NT2/D1 (cell line): ENCODE data around the gene TANK.
"Not testable (repeated sequence)": the region's sequence is repeated elsewhere in the genome, so short reads cannot be mapped to it uniquely, and the experiment has no call there.

Source experiments
- DNase-seq: peaks from one replicate; pipeline ENCODE4 v3.0.0-alpha.2; 2011; ENCODE audit warnings: low read depth, low spot score
- H3K27me3 ChIP-seq: 2 replicates; pipeline ENCODE4 v1.6.0; 2011; ENCODE audit warnings: mild to moderate bottlenecking; ENCODE audit not compliant: insufficient read length, insufficient read depth
- H3K36me3 ChIP-seq: 2 replicates; pipeline ENCODE4 v1.6.1; 2011; ENCODE audit warnings: mild to moderate bottlenecking, low read length, mixed read lengths; ENCODE audit not compliant: insufficient read depth, insufficient read length
- H3K4me1 ChIP-seq: 2 replicates; pipeline ENCODE4 v1.5.1; 2011; ENCODE audit not compliant: insufficient read depth, insufficient read length
- H3K4me3 ChIP-seq: 2 replicates; pipeline ENCODE4 v1.5.1; 2011; ENCODE audit warnings: low read depth; ENCODE audit not compliant: insufficient read length
- H3K9ac ChIP-seq: 2 replicates; pipeline ENCODE4 v1.6.0; 2011; ENCODE audit warnings: low read depth; ENCODE audit not compliant: insufficient read length
- H3K9me3 ChIP-seq: 2 replicates; pipeline ENCODE4 v1.5.1; 2011; ENCODE audit warnings: mild to moderate bottlenecking, low read length; ENCODE audit not compliant: insufficient read depth
- SUZ12 ChIP-seq: IDR thresholded peaks from 2 replicates; pipeline ENCODE4 v1.6.1; 2011; ENCODE audit not compliant: insufficient read length, insufficient read depth; ENCODE audit errors: extremely low read depth
- YY1 ChIP-seq: IDR thresholded peaks from 2 replicates; pipeline ENCODE4 v1.6.1; 2011; ENCODE audit not compliant: insufficient read length, insufficient read depth
- ZNF274 ChIP-seq: IDR thresholded peaks from 2 replicates; pipeline ENCODE4 v1.6.1; 2011; ENCODE audit warnings: mild to moderate bottlenecking, low read depth, low read length

Gene TANK

DNA sequence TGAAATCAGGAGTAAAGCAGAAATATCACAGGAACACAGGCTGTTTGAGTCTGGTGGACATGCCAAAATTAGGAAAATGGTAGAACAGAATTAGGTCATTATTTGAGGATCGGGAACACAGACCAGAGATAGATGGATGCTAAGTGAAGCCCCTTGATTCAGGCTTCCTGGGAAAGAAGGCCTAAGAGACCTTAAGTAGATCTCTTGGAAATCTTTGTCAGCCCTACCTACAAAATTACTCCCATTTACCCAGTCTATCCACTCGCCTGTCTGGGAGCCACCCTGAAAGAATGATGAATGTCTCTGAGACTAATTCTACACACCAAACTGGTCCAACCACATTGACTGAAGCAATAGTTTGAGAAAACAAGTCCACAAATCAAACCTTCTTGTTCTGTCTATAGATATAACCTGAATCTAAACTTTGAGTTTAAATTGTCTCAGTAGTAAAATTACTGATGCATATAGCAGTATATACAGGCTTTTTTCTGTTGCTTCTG lies 36.6 kb upstream of the TANK start:
- Histone ChIP-seq H3K4me3 (no peak overlapping the region), H3K9ac (no peak overlapping the region), H3K36me3 (no peaks in the 10 kb centered on the region), H3K4me1 (no peaks in the 10 kb centered on the region), H3K9me3 (no peaks in the 10 kb centered on the region), H3K27me3 (no peaks in the 10 kb centered on the region)
- no peak for DNase-seq
- TF ChIP-seq SUZ12 = no peak
- no peak for TF ChIP-seq YY1
- TF ChIP-seq ZNF274 = no peak

DNA sequence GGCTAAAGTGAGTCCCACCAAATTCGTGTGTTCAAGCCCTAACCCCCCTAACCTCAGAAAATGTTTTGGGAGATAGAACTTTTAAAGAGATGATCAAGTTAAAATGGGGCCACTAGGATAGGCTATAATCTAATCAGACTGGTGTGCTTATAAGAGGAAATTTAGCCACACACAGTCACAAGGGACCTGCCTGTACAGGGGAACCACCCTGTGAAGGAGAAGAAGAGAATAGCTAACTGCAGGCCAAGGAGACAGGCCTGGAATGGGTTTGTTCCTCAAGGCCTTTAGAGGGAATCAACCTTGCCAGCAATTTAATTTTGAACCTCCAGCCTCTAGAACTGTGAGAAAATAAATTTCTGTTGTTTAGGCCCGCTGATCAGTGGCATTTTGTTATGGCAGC lies 36.0 kb upstream of the TANK start:
- Histone ChIP-seq H3K4me1 (no peaks in the 10 kb centered on the region), H3K4me3 (no peak overlapping the region), H3K36me3 (no peaks in the 10 kb centered on the region), H3K27me3 (no peaks in the 10 kb centered on the region), H3K9ac (no peak overlapping the region), H3K9me3 (no peaks in the 10 kb centered on the region)
- DNase-seq = no peak
- TF ChIP-seq SUZ12 (no peak), ZNF274 (no peak)

- H3K36me3 ChIP-seq = no peaks in the 10 kb centered on the region
- H3K4me3 ChIP-seq = no peak overlapping the region
- H3K9ac ChIP-seq = no peak overlapping the region
- H3K9me3 ChIP-seq = no peaks in the 10 kb centered on the region
- H3K4me1 ChIP-seq = no peaks in the 10 kb centered on the region
- TF ChIP-seq ZNF274 (no peak), SUZ12 (no peak), YY1 (no peak)
- no peaks in the 10 kb centered on the region for H3K27me3 ChIP-seq
- DNase-seq = no peak
These were observed 31.3 kb upstream of the TANK start for GRCh38 chr2:161128885-161129284.

GRCh38 chr2:161130354-161130753 lies 29.9 kb upstream of the TANK start:
- H3K27me3 ChIP-seq = no peaks in the 10 kb centered on the region
- no peaks in the 10 kb centered on the region for H3K9me3 ChIP-seq
- H3K36me3 ChIP-seq = no peaks in the 10 kb centered on the region
- DNase-seq = no peak
- H3K4me1 ChIP-seq = no peaks in the 10 kb centered on the region
- H3K4me3 ChIP-seq = no peak overlapping the region
- no peak overlapping the region for H3K9ac ChIP-seq
- no peak for TF ChIP-seq ZNF274
- no peak for TF ChIP-seq YY1
- TF ChIP-seq SUZ12 = no peak

- Histone ChIP-seq H3K27me3 (no peaks in the 10 kb centered on the region), H3K9ac (no peak overlapping the region), H3K36me3 (no peaks in the 10 kb centered on the region), H3K4me1 (no peaks in the 10 kb centered on the region), H3K4me3 (no peak overlapping the region), H3K9me3 (no peaks in the 10 kb centered on the region)
- TF ChIP-seq YY1 (no peak), ZNF274 (no peak), SUZ12 (no peak)
- DNase-seq = no peak
These were observed 29.1 kb upstream of the TANK start for GRCh38 chr2:161131074-161131680.

DNA sequence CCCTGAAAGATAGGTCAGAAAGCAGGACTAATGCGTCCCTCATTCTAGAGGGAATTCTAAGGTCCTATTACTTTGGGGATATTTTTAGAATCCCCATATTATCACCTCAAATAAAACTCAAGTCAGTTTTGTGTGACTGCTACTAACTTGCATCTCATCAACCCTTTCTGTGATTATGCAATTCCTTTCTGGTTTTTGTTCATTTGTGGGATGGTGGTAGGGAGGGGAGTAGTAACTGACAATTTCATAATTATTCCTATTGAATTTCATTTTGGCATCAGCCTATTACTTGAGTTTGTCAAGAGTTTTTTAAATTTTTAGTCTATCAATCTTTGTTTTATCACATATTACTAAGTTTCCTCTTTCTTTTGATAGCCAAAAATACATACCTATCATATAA lies 28.4 kb upstream of the TANK start:
- Histone ChIP-seq H3K9ac (no peak overlapping the region), H3K9me3 (no peaks in the 10 kb centered on the region), H3K36me3 (no peaks in the 10 kb centered on the region), H3K27me3 (no peaks in the 10 kb centered on the region), H3K4me1 (no peaks in the 10 kb centered on the region), H3K4me3 (no peak overlapping the region)
- TF ChIP-seq SUZ12 (no peak), YY1 (no peak), ZNF274 (no peak)
- DNase-seq = no peak

- not testable (repeated sequence) for H3K36me3 ChIP-seq, DNase-seq, H3K9me3 ChIP-seq, H3K4me1 ChIP-seq, H3K27me3 ChIP-seq, H3K9ac ChIP-seq, H3K4me3 ChIP-seq
These were observed 27.8 kb upstream of the TANK start for GRCh38 chr2:161132384-161132783.

GRCh38 chr2:161133366-161133765 lies 26.9 kb upstream of the TANK start:
- Histone ChIP-seq H3K9ac (no peak overlapping the region), H3K27me3 (no peaks in the 10 kb centered on the region), H3K4me3 (no peak overlapping the region), H3K36me3 (no peaks in the 10 kb centered on the region), H3K4me1 (no peaks in the 10 kb centered on the region), H3K9me3 (no peaks in the 10 kb centered on the region)
- TF ChIP-seq YY1 = no peak
- TF ChIP-seq SUZ12 = no peak
- TF ChIP-seq ZNF274 = no peak
- no peak for DNase-seq
